H4 (cell line): ENCODE results near the gene OGFR. TPM values are rescaled to one million over a fixed set of nuclear protein-coding genes. Genes with fewer than 3 reads are reported as not detected.
"Not testable (repeated sequence)": the region's sequence is repeated elsewhere in the genome, so short reads cannot be mapped to it uniquely, and the experiment has no call there.

ENCODE experiments used
- DNase-seq: peaks from one replicate; pipeline ENCODE4 v3.0.0-alpha.2; 2015; ENCODE audit warnings: low spot score
- total RNA-seq: library from RNA; depleted of rRNA; stranded (reverse); fragments of >200 nt; shearing (Covaris generic); gene quantifications from 2 replicates; pipeline ENCODE4 v1.2.3, GENCODE V29; 2014

Gene OGFR
- total RNA-seq, 1 experiment from 2014 or later = 30.9 TPM

- peak; percentile 57 for DNase-seq
These were observed 33.7 kb downstream of the OGFR start for GRCh38 chr20:62838128-62838891.

- DNase-seq = no peak
These were observed 34.6 kb downstream of the OGFR start for GRCh38 chr20:62839261-62839660.

GRCh38 chr20:62839816-62840215, 35.2 kb downstream of the OGFR start:
- DNase-seq = no peak

DNA sequence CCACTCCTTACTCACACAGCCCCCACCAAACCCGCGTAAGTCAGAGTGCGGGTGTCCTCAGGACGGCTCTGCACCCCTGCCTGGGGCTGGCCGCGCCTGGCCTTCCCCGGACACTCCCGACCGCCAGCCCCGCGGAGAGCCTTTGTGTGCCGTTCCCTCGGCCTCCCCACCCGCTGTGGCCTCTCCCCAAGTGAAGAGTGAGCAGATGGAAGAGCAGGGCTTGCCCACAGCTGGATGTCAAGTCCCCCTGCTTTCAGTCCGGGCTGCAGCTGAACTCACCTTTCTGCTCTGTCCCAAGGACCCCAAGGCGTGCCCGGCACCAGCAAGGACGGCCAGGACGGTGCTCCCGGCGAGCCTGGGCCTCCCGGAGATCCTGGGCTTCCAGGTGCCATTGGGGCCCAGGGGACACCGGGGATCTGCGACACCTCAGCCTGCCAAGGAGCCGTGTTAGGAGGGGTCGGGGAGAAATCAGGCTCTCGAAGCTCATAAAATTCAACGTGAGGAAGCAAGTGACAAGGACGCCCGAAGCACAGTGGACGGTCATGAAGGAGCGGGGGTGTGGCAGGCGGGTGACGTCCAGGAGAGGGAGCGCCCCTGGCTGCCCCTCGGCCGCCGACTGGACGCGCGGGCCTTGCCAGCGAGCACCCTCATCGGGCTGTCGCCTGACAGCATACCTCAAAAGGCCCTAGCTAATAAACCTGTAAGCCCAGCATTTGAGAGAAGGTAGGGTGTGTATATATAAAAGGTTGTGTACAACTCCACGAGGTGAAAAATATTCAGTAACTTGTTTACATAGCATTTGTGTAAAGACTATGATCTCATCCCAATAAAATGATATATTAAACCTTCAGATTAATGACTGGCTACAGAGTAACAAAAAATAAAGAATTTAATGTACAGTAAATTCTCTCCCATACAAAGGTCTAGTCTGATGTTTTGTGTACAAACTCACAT, 35.9 kb downstream of the OGFR start:
- no peak for DNase-seq

DNA sequence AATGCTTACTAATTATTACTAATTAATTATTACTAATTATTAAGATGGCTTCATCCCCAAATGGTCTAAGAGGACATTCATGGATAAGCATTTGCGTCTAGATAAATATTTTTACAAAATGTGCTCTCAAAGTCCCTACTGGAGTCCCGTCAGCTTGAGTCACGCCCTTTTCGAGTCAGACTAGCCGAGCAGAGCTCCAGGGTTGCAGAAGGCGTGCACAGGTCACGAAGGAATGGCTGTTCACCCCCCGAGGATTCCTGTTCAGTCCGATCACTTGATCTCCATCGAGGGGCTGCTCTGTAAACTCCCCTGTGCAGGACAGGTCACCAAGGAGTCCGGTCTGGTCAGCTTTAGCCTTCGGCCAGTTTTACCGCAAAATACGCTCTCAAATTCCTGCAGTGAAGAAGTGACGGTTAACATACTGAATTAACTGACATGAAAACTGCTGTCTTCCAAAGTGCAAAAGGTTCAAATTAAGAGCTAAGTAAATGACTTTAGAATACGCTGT, 37.1 kb downstream of the OGFR start:
- DNase-seq = no peak

GRCh38 chr20:62843656-62844055, 39.0 kb downstream of the OGFR start:
- no peak for DNase-seq

- DNase-seq = no peak
These were observed 39.5 kb downstream of the OGFR start for GRCh38 chr20:62844182-62844581.

- DNase-seq = no peak
These were observed 41.0 kb downstream of the OGFR start for GRCh38 chr20:62845416-62846160.

- DNase-seq = no peak
These were observed 41.7 kb downstream of the OGFR start for GRCh38 chr20:62846166-62846890.

GRCh38 chr20:62848917-62849316, 44.3 kb downstream of the OGFR start:
- not testable (repeated sequence) for DNase-seq

DNA sequence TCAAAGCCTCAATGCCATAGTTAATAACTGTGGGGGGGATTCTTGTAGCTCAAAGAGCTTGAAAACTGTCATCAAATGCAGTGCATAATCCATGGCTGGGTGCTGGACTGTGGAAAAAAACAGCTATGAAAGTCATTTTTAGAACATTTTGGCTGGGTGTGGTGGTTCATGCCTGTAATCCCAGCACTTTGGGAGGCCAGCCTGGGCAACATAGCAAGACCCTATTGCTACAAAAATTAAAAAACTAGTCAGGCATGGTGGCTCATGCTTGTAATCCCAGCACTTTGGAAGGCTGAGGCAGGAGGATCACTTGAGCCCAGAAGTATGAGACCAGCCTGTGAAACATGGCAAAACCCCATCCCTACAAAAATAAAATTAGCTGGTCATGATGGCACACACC, 44.8 kb downstream of the OGFR start:
- DNase-seq = no peak

GRCh38 chr20:62850333-62850974, 45.8 kb downstream of the OGFR start:
- DNase-seq = no peak

DNA sequence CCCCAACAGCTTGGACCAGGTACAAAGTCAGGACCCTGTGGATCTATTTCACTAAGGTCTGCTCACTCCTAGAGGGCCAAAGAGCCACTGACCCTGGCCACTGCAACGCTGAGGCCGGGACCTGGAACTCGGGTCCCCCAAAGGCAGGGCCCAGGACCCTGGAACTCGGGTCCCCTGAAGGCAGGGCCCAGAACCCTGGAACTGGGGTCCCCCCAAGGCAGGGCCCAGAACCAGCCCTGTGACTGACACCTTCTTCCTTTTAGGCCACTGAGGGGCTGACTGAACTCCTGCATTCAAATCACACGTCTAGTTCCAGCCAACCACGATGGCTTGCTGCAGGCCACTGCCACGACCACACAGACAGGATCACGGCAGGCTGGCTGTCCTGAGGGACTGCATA, 47.6 kb downstream of the OGFR start:
- no peak for DNase-seq

GRCh38 chr20:62852841-62853240, 48.2 kb downstream of the OGFR start:
- no peak for DNase-seq

DNA sequence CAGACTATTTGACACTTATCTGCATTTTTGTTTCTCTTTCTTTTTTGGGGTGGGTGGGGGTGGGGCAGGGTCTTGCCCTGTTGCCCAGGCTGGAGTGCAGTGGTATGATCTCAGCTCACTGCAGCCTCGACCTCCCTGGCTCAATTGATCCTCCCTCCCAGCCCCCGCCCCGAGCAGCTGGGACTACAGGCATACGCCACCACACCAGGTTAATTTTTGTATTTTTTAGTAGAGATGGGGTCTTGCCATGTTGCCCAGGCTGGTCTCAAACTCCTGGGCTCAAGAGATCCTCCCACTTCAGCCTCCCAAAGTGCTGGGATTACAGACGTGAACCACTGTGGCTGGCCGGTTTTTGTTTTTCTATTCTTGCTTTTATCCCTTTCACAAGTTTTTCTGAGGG, 48.7 kb downstream of the OGFR start:
- DNase-seq = not testable (repeated sequence)

DNA sequence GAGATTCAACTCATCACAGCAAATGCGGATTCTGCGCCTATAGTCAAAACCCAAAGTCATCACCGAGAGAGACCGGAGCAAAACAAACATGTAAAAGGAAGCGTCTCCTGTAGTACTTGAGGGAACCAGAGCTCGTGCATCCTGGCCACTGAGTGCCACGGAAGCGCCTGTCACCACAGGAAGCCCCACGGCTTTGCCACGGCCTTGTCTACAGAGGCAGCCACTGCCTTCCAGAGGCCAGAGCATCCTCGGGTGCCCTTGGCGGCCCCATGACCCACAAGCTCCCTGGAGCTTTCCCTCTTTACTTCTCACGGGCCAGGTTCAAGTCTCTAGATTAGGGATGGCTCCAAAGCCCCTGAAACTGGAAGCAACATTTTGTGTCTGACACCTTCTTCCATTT, 49.5 kb downstream of the OGFR start:
- no peak for DNase-seq

DNA sequence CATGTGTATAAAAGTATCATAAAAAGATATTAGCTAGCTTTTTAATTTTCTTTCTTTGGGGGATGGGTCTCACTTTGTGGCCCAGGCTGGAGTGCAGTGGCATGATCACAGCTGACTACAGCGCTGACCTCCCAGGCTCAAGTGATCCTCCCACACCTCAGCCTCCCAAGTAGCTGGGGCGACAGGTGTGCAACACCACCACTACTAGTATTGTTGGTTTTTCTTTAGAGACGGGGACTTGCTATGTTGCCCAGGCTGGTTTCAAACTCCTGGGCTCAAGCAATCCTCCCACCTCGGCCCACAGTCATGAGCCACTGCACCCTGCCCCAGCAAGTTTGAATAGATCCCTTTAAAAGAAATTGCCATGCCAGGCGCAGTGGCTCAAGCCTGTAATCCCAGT, 50.5 kb downstream of the OGFR start:
- DNase-seq = no peak

DNA sequence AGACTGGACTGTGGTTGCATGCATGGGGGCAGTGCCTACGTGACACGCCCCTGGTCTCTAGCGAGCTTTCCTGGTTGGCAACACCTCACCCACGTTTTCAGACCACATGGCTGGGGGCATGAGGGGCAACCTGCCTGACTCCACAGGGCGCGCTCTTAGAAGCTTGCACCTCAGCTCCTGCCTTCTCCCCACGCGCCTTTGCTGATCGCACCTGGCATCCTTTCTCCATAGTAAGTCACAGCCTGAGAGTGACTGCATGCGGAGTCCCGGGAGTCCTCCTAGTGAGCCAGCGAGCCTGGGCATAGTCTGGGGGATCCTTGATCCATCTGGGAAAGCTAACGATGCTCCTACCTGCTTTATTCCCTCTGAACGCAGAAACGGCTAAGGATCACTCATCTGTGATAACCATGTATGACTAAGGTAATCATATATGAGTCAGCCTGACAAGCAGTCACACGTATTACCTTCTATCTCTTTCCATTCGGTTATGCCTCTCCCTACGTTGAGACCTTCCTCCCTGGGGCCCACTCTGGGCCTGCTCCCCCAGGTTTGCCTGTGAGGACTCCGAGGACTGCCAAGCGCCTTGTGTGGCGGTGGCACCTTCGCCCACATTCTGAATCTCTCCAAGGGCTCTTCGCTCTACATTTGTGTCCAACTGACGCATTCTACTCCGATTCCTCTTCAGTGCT, 52.4 kb downstream of the OGFR start:
- no peak for DNase-seq

DNA sequence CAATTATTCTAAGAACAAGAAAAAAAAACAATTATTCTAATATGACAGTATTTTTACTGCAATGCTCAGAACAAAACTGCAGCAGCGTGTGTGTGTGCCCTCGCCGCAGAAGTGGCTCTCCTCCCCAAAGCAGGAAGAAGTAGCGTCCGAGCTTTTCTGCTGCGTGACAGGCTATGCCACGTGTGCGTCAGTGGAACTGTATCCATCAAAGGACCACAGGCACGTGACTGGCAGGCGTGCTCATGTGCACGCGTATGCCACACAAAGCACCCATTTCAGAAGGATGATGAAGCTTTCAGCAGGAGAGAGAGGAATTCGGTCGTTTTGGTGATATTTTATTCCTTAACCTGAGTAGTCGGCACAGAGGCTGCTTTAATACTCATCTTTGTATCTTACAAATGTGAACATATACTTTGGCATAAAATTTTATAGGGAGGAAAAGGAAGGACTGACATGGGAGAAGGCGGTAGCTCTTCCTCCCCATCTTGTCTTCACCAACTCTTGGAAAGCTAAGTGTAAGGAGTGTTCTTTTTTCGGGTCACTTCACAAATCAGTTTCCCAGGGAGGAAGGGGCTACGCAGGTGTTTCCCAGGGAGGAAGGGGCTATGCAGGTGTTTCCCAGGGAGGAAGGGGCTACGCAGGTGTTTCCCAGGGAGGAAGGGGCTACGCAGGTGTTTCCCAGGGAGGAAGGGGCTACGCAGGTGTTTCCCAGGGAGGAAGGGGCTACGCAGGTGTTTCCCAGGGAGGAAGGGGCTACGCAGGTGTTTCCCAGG, 53.6 kb downstream of the OGFR start:
- no peak for DNase-seq
